H9 (cell line): ENCODE data around the gene ARPP21. TPM values are rescaled to one million over a fixed set of nuclear protein-coding genes. Genes with fewer than 3 reads are reported as not detected.

Experiments
- DNase-seq: peaks from one replicate; pipeline ENCODE4 v3.0.0-alpha.2; 2017
- H2AFZ ChIP-seq: one replicate; pipeline ENCODE4 v1.6.1; 2013; ENCODE audit warnings: mild to moderate bottlenecking, low read length, control low read depth, moderate library complexity
- H2AK5ac ChIP-seq: 2 replicates; pipeline ENCODE4 v1.6.1; 2013; ENCODE audit warnings: low read length, control low read depth, mixed read lengths; ENCODE audit not compliant: insufficient read length
- H2BK120ac ChIP-seq: one replicate; pipeline ENCODE4 v1.6.1; 2013; ENCODE audit warnings: low read depth, mild to moderate bottlenecking, low read length, control low read depth, inconsistent platforms; ENCODE audit not compliant: poor library complexity, severe bottlenecking
- H2BK12ac ChIP-seq: 2 replicates; pipeline ENCODE4 v1.6.1; 2013; ENCODE audit warnings: low read length, control low read depth, mixed read lengths, low read depth; ENCODE audit not compliant: insufficient read length
- H2BK15ac ChIP-seq: 2 replicates; pipeline ENCODE4 v1.6.1; 2013; ENCODE audit warnings: low read depth, low read length, control low read depth
- H2BK20ac ChIP-seq: one replicate; pipeline ENCODE4 v1.6.1; 2013; ENCODE audit warnings: low read depth, mild to moderate bottlenecking, low read length, control low read depth, inconsistent platforms; ENCODE audit not compliant: poor library complexity, severe bottlenecking
- H2BK5ac ChIP-seq: 2 replicates; pipeline ENCODE4 v1.6.1; 2013; ENCODE audit warnings: low read length, control low read depth, mixed read lengths; ENCODE audit not compliant: insufficient read length
- H3K14ac ChIP-seq: 2 replicates; pipeline ENCODE4 v1.6.1; 2013; ENCODE audit warnings: low read length, control low read depth; ENCODE audit not compliant: insufficient read depth
- H3K18ac ChIP-seq: 2 replicates; pipeline ENCODE4 v1.6.1; 2013; ENCODE audit warnings: low read depth, mild to moderate bottlenecking, mixed read lengths, low read length, control low read depth; ENCODE audit not compliant: insufficient read length
- H3K23ac ChIP-seq: 2 replicates; pipeline ENCODE4 v1.6.1; 2013; ENCODE audit warnings: low read length, control low read depth, mixed read lengths, low read depth; ENCODE audit not compliant: insufficient read length
- H3K23me2 ChIP-seq: 2 replicates; pipeline ENCODE4 v1.6.1; 2013; ENCODE audit warnings: low read depth, mild to moderate bottlenecking, mixed read lengths, low read length, control low read depth; ENCODE audit not compliant: insufficient read length, poor library complexity, severe bottlenecking
- H3K27ac ChIP-seq: 2 replicates; pipeline ENCODE4 v1.5.1; 2013; ENCODE audit warnings: low read length, control low read depth, mixed read lengths, low read depth; ENCODE audit not compliant: insufficient read length
- H3K27me3 ChIP-seq: 2 replicates; pipeline ENCODE4 v1.6.1; 2013; ENCODE audit warnings: low read length, control low read depth, inconsistent platforms; ENCODE audit not compliant: insufficient read depth
- H3K4ac ChIP-seq: 2 replicates; pipeline ENCODE4 v1.6.1; 2013; ENCODE audit warnings: low read depth, mild to moderate bottlenecking, control low read depth, inconsistent platforms, low read length, moderate library complexity
- H3K4me1 ChIP-seq: 2 replicates; pipeline ENCODE4 v1.6.1; 2013; ENCODE audit warnings: low read length, control low read depth, inconsistent platforms; ENCODE audit not compliant: insufficient read depth
- H3K4me2 ChIP-seq: 2 replicates; pipeline ENCODE4 v1.6.1; 2013; ENCODE audit warnings: low read length, control low read depth, mixed read lengths; ENCODE audit not compliant: insufficient read length, insufficient read depth
- H3K56ac ChIP-seq: 2 replicates; pipeline ENCODE4 v1.6.1; 2013; ENCODE audit warnings: low read depth, mild to moderate bottlenecking, mixed read lengths, low read length, control low read depth; ENCODE audit not compliant: insufficient read length
- H3K79me1 ChIP-seq: 2 replicates; pipeline ENCODE4 v1.6.1; 2013; ENCODE audit warnings: low read depth, mild to moderate bottlenecking, moderate library complexity, low read length, control low read depth, inconsistent platforms; ENCODE audit not compliant: insufficient read depth, poor library complexity, severe bottlenecking
- H3K79me2 ChIP-seq: 2 replicates; pipeline ENCODE4 v1.6.1; 2013; ENCODE audit warnings: low read length, control low read depth, inconsistent platforms; ENCODE audit not compliant: insufficient read depth
- H3K9ac ChIP-seq: 2 replicates; pipeline ENCODE4 v1.6.1; 2013; ENCODE audit warnings: low read length, control low read depth, mixed read lengths; ENCODE audit not compliant: insufficient read length; ENCODE audit errors: extremely low read depth
- H3K9me3 ChIP-seq: one replicate; pipeline ENCODE4 v1.6.1; 2013; ENCODE audit warnings: low read depth, low read length, inconsistent platforms; ENCODE audit not compliant: control insufficient read depth
- H3T11ph ChIP-seq: one replicate; pipeline ENCODE4 v1.6.1; 2013; ENCODE audit warnings: mild to moderate bottlenecking, low read length, control low read depth, inconsistent platforms
- H4K20me1 ChIP-seq: one replicate; pipeline ENCODE4 v1.6.1; 2013; ENCODE audit not compliant: control insufficient read depth, insufficient read length, insufficient read depth
- H4K5ac ChIP-seq: 2 replicates; pipeline ENCODE4 v1.6.1; 2013; ENCODE audit warnings: low read depth, mild to moderate bottlenecking, mixed read lengths, low read length, control low read depth; ENCODE audit not compliant: insufficient read length
- H4K8ac ChIP-seq: replicated peaks from 2 replicates; pipeline ENCODE4 v1.6.1; 2013; ENCODE audit warnings: low read length, control low read depth, mixed read lengths, low read depth; ENCODE audit not compliant: insufficient read length
- H4K91ac ChIP-seq: 2 replicates; pipeline ENCODE4 v1.6.1; 2013; ENCODE audit warnings: low read depth, mild to moderate bottlenecking, moderate library complexity, mixed read lengths, low read length, control low read depth; ENCODE audit not compliant: insufficient read length
- H3K27ac Mint-ChIP-seq, 3 experiments: 2 replicates in 2 of 3; 3 replicates in 1 of 3; pipeline ENCODE4 v1.8.0; 2020 to 2021; ENCODE audit warnings: mixed read lengths in 3 of 3, mild to moderate bottlenecking in 1 of 3, moderate library complexity in 1 of 3
- H3K27me3 Mint-ChIP-seq: 2 replicates; pipeline ENCODE4 v1.8.0; 2021; ENCODE audit warnings: low read depth, mild to moderate bottlenecking, moderate library complexity, mixed read lengths
- H3K36me3 Mint-ChIP-seq, 3 experiments: 2 replicates in 2 of 3; 3 replicates in 1 of 3; pipeline ENCODE4 v1.8.0; 2020 to 2021; ENCODE audit warnings: low read depth in 3 of 3, mixed read lengths in 3 of 3; ENCODE audit not compliant: insufficient read depth in 1 of 3
- H3K4me1 Mint-ChIP-seq, 2 experiments: 2 replicates each; pipeline ENCODE4 v1.8.0; 2020; ENCODE audit warnings: mixed read lengths in 2 of 2
- H3K4me3 Mint-ChIP-seq, 2 experiments: 2 replicates in 1 of 2; 3 replicates in 1 of 2; pipeline ENCODE4 v1.8.0; 2020 to 2021; ENCODE audit warnings: mild to moderate bottlenecking in 2 of 2, mixed read lengths in 2 of 2, moderate library complexity in 1 of 2
- H3K9me3 Mint-ChIP-seq, 2 experiments: 2 replicates in 1 of 2; 3 replicates in 1 of 2; pipeline ENCODE4 v1.8.0; 2020; ENCODE audit warnings: mild to moderate bottlenecking in 2 of 2, mixed read lengths in 2 of 2, moderate library complexity in 1 of 2
- WGBS: extraction: QIAGEN DNeasy Blood & Tissue Kit; methylation state at CpG from one replicate; pipeline ENCODE4 v1.1.7; 2013; ENCODE audit warnings: missing lambda C conversion rate, low lambda C conversion rate, mixed read lengths; ENCODE audit not compliant: insufficient read length; ENCODE audit errors: extremely low coverage; 5-methylcytosine and 5-hydroxymethylcytosine counted together
- total RNA-seq: library from RNA; stranded (reverse); gene quantifications from 2 replicates; pipeline ENCODE4 v1.2.1, GENCODE V29; 2021
- TF ChIP-seq, protein P1 (sequence below): fragments of 200-600 bp; sonication (generic); conservative IDR thresholded peaks from 3 replicates; pipeline ENCODE4 v1.8.0; 2021; ENCODE audit warnings: antibody characterized with exemption, mild to moderate bottlenecking

The ARPP21 gene
- total RNA-seq, 1 experiment from 2014 or later = not detected

DNA sequence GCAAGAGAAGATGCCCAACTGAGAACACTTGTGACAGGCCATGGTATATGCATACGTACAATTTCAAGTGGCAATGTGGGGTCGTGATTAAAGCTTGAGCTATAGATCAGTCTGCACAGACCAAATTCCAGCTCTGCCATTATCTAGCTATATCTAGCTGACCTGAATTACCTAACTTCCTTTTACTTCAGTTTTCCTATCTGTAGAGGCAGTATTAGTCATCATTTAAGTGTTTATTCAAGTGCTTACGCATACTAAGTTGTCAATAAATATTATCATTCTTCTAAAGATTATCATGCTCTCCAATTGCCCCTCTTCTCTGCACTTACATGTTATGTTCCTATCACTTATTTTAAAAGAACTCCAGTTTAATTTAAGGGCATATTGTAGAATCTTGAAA is 87.9 kb downstream of the ARPP21 start:
- Histone ChIP-seq H3K27ac (no peak overlapping the region), H2BK120ac (no peak overlapping the region), H4K5ac (no peak overlapping the region), H3T11ph (no peak overlapping the region), H3K4me2 (no peak overlapping the region), H4K20me1 (no peaks in the 10 kb centered on the region), H2BK15ac (no peak overlapping the region), H2BK5ac (no peak overlapping the region), H3K79me1 (no peaks in the 10 kb centered on the region), H2BK20ac (no peak overlapping the region), H3K23me2 (no peaks in the 10 kb centered on the region), H4K8ac (no peak overlapping the region), H3K18ac (no peak overlapping the region), H4K91ac (no peak overlapping the region), H3K9ac (no peak overlapping the region), H3K56ac (no peak overlapping the region), H2BK12ac (no peak overlapping the region), H3K14ac (no peak overlapping the region), H3K4me1 (no peaks in the 10 kb centered on the region; the same call in 1 of the 2 replicates), H3K4ac (no peak overlapping the region), H2AFZ (no peak overlapping the region), H3K9me3 (no peaks in the 10 kb centered on the region), H2AK5ac (no peak overlapping the region), H3K23ac (no peak overlapping the region), H3K79me2 (no peaks in the 10 kb centered on the region), H3K27me3 (peaks cover 25% of the 10 kb centered on the region; the same call in 1 of the 2 replicates)
- Mint-ChIP-seq H3K9me3 (no peaks in the 10 kb centered on the region), H3K4me3 (no peak overlapping the region), H3K27me3 (peaks cover 94% of the 10 kb centered on the region), H3K27ac (no peak overlapping the region), H3K4me1 (peaks cover 3 to 4% of the 10 kb centered on the region in 2 experiments; a peak in 2 of 4 replicates), H3K36me3 (no peaks in the 10 kb centered on the region)
- TF ChIP-seq, protein P1, sequence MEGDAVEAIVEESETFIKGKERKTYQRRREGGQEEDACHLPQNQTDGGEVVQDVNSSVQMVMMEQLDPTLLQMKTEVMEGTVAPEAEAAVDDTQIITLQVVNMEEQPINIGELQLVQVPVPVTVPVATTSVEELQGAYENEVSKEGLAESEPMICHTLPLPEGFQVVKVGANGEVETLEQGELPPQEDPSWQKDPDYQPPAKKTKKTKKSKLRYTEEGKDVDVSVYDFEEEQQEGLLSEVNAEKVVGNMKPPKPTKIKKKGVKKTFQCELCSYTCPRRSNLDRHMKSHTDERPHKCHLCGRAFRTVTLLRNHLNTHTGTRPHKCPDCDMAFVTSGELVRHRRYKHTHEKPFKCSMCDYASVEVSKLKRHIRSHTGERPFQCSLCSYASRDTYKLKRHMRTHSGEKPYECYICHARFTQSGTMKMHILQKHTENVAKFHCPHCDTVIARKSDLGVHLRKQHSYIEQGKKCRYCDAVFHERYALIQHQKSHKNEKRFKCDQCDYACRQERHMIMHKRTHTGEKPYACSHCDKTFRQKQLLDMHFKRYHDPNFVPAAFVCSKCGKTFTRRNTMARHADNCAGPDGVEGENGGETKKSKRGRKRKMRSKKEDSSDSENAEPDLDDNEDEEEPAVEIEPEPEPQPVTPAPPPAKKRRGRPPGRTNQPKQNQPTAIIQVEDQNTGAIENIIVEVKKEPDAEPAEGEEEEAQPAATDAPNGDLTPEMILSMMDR = no peak
- WGBS = no CpG with 5 or more reads among the region's 3 CpGs
- no peak for DNase-seq
